Activated naive CD8-positive, alpha-beta T cell (primary cell): ENCODE data around the gene NPIPA5.
"Not testable (repeated sequence)": the region's sequence is repeated elsewhere in the genome, so short reads cannot be mapped to it uniquely, and the experiment has no call there.

Experiments used
- H3K27ac Mint-ChIP-seq: one replicate; pipeline ENCODE4 v1.8.0; 2021; ENCODE audit warnings: mixed read lengths
- H3K27me3 Mint-ChIP-seq: one replicate; pipeline ENCODE4 v1.8.0; 2021; ENCODE audit warnings: mixed read lengths
- H3K36me3 Mint-ChIP-seq: one replicate; pipeline ENCODE4 v1.8.0; 2021; ENCODE audit warnings: mixed read lengths
- H3K4me1 Mint-ChIP-seq: one replicate; pipeline ENCODE4 v1.8.0; 2021; ENCODE audit warnings: low read depth, mixed read lengths
- H3K4me3 Mint-ChIP-seq: one replicate; pipeline ENCODE4 v1.8.0; 2021; ENCODE audit warnings: mild to moderate bottlenecking, mixed read lengths
- H3K9me3 Mint-ChIP-seq: one replicate; pipeline ENCODE4 v1.8.0; 2021; ENCODE audit warnings: low read depth, mixed read lengths

Gene NPIPA5

GRCh38 chr16:15378194-15378593 lies at the start of gene NPIPA5:
Gene NPIPA5 (minus strand): TSS chr16:15378294. CDS start chr16:15378294, 0 bp downstream.
- not testable (repeated sequence) for H3K4me3 Mint-ChIP-seq, H3K27ac Mint-ChIP-seq, H3K36me3 Mint-ChIP-seq, H3K9me3 Mint-ChIP-seq, H3K4me1 Mint-ChIP-seq, H3K27me3 Mint-ChIP-seq

- H3K4me1 Mint-ChIP-seq = peaks cover 2% of the 10 kb centered on the region
- no peaks in the 10 kb centered on the region for H3K27me3 Mint-ChIP-seq
- H3K4me3 Mint-ChIP-seq = no peak overlapping the region
- H3K27ac Mint-ChIP-seq = peak overlapping the region; percentile 29
- no peaks in the 10 kb centered on the region for H3K9me3 Mint-ChIP-seq
- no peaks in the 10 kb centered on the region for H3K36me3 Mint-ChIP-seq
Measured at GRCh38 chr16:15427648-15428239, 49.6 kb upstream of the NPIPA5 start.

GRCh38 chr16:15426796-15427195 lies 48.7 kb upstream of the NPIPA5 start:
- Mint-ChIP-seq H3K27ac (no peak overlapping the region), H3K9me3 (no peaks in the 10 kb centered on the region), H3K27me3 (no peaks in the 10 kb centered on the region), H3K4me3 (no peak overlapping the region), H3K4me1 (peaks cover 2% of the 10 kb centered on the region), H3K36me3 (no peaks in the 10 kb centered on the region)

GRCh38 chr16:15425861-15426260 lies 47.8 kb upstream of the NPIPA5 start:
- H3K27me3 Mint-ChIP-seq = no peaks in the 10 kb centered on the region
- H3K27ac Mint-ChIP-seq = no peak overlapping the region

GRCh38 chr16:15422222-15422621 lies 44.1 kb upstream of the NPIPA5 start:
- Mint-ChIP-seq H3K4me1 (no peaks in the 10 kb centered on the region), H3K4me3 (no peak overlapping the region), H3K36me3 (no peaks in the 10 kb centered on the region), H3K27me3 (no peaks in the 10 kb centered on the region), H3K9me3 (no peaks in the 10 kb centered on the region), H3K27ac (no peak overlapping the region)

More at GRCh38 chr16:15425861-15426260, 47.8 kb upstream of the NPIPA5 start:
- Mint-ChIP-seq H3K36me3 (no peaks in the 10 kb centered on the region), H3K4me1 (peaks cover 2% of the 10 kb centered on the region), H3K9me3 (no peaks in the 10 kb centered on the region), H3K4me3 (no peak overlapping the region)

GRCh38 chr16:15421696-15422095 lies 43.6 kb upstream of the NPIPA5 start:
- not testable (repeated sequence) for H3K36me3 Mint-ChIP-seq, H3K9me3 Mint-ChIP-seq, H3K4me1 Mint-ChIP-seq, H3K27me3 Mint-ChIP-seq, H3K4me3 Mint-ChIP-seq, H3K27ac Mint-ChIP-seq

GRCh38 chr16:15418206-15418605 lies 40.1 kb upstream of the NPIPA5 start:
- Mint-ChIP-seq H3K27me3 (no peaks in the 10 kb centered on the region), H3K4me3 (no peak overlapping the region)

GRCh38 chr16:15417197-15417596 lies 39.1 kb upstream of the NPIPA5 start:
- Mint-ChIP-seq H3K4me3 (no peak overlapping the region), H3K27ac (no peak overlapping the region), H3K36me3 (no peaks in the 10 kb centered on the region), H3K4me1 (no peaks in the 10 kb centered on the region), H3K9me3 (no peaks in the 10 kb centered on the region), H3K27me3 (no peaks in the 10 kb centered on the region)

More at GRCh38 chr16:15418206-15418605, 40.1 kb upstream of the NPIPA5 start:
- Mint-ChIP-seq H3K4me1 (no peaks in the 10 kb centered on the region), H3K36me3 (no peaks in the 10 kb centered on the region), H3K9me3 (no peaks in the 10 kb centered on the region), H3K27ac (no peak overlapping the region)

GRCh38 chr16:15415511-15415985 lies 37.5 kb upstream of the NPIPA5 start:
- Mint-ChIP-seq H3K36me3 (no peaks in the 10 kb centered on the region), H3K27ac (no peak overlapping the region), H3K4me1 (no peaks in the 10 kb centered on the region), H3K4me3 (no peak overlapping the region), H3K27me3 (no peaks in the 10 kb centered on the region), H3K9me3 (no peaks in the 10 kb centered on the region)

GRCh38 chr16:15409476-15409875 lies 31.4 kb upstream of the NPIPA5 start:
- not testable (repeated sequence) for H3K9me3 Mint-ChIP-seq, H3K4me1 Mint-ChIP-seq, H3K4me3 Mint-ChIP-seq, H3K27ac Mint-ChIP-seq, H3K27me3 Mint-ChIP-seq, H3K36me3 Mint-ChIP-seq

- H3K9me3 Mint-ChIP-seq, H3K27ac Mint-ChIP-seq: not testable (repeated sequence)
Measured at GRCh38 chr16:15407756-15408155, 29.7 kb upstream of the NPIPA5 start.

GRCh38 chr16:15404792-15405191 lies 26.7 kb upstream of the NPIPA5 start:
- Mint-ChIP-seq H3K4me1 (no peaks in the 10 kb centered on the region), H3K27ac (no peak overlapping the region), H3K36me3 (no peaks in the 10 kb centered on the region), H3K4me3 (no peak overlapping the region), H3K9me3 (no peaks in the 10 kb centered on the region), H3K27me3 (no peaks in the 10 kb centered on the region)

More at GRCh38 chr16:15407756-15408155, 29.7 kb upstream of the NPIPA5 start:
- H3K36me3 Mint-ChIP-seq, H3K4me3 Mint-ChIP-seq, H3K4me1 Mint-ChIP-seq, H3K27me3 Mint-ChIP-seq: not testable (repeated sequence)

GRCh38 chr16:15404091-15404490 lies 26.0 kb upstream of the NPIPA5 start:
- not testable (repeated sequence) for H3K9me3 Mint-ChIP-seq, H3K27ac Mint-ChIP-seq, H3K4me3 Mint-ChIP-seq, H3K36me3 Mint-ChIP-seq, H3K4me1 Mint-ChIP-seq, H3K27me3 Mint-ChIP-seq

GRCh38 chr16:15403392-15403995 lies 25.4 kb upstream of the NPIPA5 start:
- Mint-ChIP-seq H3K9me3 (no peaks in the 10 kb centered on the region), H3K36me3 (no peaks in the 10 kb centered on the region), H3K4me1 (no peaks in the 10 kb centered on the region), H3K4me3 (no peak overlapping the region), H3K27ac (no peak overlapping the region), H3K27me3 (peaks cover 3% of the 10 kb centered on the region)

GRCh38 chr16:15401972-15402371 lies 23.9 kb upstream of the NPIPA5 start:
- H3K27me3 Mint-ChIP-seq = peaks cover 6% of the 10 kb centered on the region
- H3K36me3 Mint-ChIP-seq = no peaks in the 10 kb centered on the region
- H3K9me3 Mint-ChIP-seq = no peaks in the 10 kb centered on the region
- H3K27ac Mint-ChIP-seq = no peak overlapping the region
- H3K4me3 Mint-ChIP-seq = no peak overlapping the region
- no peaks in the 10 kb centered on the region for H3K4me1 Mint-ChIP-seq

- H3K9me3 Mint-ChIP-seq, H3K36me3 Mint-ChIP-seq, H3K4me3 Mint-ChIP-seq, H3K27ac Mint-ChIP-seq, H3K27me3 Mint-ChIP-seq, H3K4me1 Mint-ChIP-seq: not testable (repeated sequence)
Measured at GRCh38 chr16:15400314-15400713, 22.2 kb upstream of the NPIPA5 start.
